Activated CD4-positive, CD25-positive, alpha-beta regulatory T cell treated with anti-CD3 and anti-CD28 coated beads, Interleukin-2, amount 50 U/mL, for 24 hours (primary cell): Measurements from ENCODE around the gene CCNK.

Experiments
- ATAC-seq, 2 donors: fragments of 150-1000 bp; cut with Tn5 transposase; one replicate each; pipeline ENCODE4 v1.10.0; 2021; ENCODE audit warnings: mild to moderate bottlenecking in 1 of 2, moderate library complexity in 1 of 2

CCNK gene

DNA sequence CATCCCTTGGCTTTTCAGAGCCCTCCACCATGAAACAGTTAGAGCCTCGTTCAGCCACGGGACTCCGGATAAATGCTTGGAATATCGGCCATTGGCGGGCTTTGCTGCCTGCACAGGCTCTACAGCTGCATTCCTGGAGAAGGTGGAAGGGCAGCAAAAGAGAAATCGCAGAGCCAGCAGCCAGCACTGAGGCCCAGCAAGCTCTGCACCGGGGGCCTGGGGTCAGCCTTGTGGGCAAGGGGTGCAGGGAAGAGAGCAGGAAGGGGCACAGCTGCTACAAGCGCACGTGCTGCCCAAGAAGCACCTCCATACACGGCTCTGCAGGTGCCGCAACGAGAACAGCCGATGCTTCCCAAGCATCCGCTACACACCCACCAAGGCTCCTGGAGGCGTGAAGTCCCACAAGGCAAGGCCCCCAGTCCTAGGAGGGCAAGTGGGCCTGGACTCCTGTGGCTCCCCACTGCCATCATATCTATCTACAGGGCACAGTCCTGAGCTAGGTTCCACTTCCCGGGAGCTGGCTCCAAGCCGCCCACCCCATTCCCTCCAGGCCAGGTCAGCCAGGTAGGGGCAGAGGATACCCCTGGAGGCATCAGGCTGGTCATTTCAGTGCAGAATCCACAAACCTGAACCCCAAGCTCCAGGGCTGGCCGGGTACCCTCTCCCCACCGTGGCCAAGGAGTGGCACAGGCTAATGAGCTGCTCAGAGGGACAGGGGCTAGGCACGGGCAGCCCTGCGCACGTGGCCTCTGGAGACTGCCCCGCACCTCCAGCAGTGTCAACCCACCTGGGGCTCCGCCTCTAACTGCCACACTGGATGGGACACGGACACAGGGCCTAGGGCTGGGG is 40.2 kb downstream of the CCNK start:
- ATAC-seq: no peak

- ATAC-seq: no peak
These were observed 40.8 kb downstream of the CCNK start for GRCh38 chr14:99522025-99522401.

- ATAC-seq: no peak
These were observed 41.3 kb downstream of the CCNK start for GRCh38 chr14:99522457-99522891.

DNA sequence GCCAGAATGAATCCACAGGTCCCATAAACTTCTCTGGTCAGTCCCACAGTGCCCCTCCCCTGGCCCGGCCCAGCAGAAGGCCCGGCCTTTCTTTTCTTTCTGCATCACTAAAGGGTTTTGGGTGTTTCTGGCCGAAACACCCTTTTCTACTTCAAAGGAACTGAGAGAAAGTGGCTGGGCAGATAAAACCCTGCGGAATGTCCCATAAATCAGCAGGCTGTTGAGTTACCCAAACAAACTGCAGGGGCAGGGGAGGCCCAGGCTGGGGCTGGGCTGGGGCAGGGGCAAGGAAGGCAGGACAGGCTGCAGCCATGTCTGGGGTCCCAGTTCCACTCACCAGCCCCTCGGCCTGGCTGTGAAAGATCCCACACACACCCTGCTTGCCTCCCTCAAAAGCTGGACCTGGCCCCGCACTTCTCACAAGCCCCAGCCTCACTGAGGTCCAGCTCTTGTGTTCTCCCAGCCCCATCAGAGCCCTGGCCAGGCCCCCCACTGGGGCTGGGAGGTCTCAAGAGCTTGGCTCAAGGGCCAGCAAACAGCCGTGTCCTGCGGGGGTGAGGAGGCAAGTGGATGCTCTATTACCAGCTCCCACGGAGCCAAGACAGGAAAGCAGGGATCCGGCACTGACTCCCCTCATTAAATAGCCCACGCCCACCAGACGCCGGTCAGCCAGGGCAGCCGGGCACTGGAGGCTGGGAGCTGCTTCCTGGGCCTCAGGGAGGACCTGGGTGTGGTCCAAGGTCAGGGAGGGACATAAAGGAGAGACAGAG is 41.9 kb downstream of the CCNK start:
- ATAC-seq: no peak

GRCh38 chr14:99523704-99524055 is 42.5 kb downstream of the CCNK start:
- no peak for ATAC-seq

DNA sequence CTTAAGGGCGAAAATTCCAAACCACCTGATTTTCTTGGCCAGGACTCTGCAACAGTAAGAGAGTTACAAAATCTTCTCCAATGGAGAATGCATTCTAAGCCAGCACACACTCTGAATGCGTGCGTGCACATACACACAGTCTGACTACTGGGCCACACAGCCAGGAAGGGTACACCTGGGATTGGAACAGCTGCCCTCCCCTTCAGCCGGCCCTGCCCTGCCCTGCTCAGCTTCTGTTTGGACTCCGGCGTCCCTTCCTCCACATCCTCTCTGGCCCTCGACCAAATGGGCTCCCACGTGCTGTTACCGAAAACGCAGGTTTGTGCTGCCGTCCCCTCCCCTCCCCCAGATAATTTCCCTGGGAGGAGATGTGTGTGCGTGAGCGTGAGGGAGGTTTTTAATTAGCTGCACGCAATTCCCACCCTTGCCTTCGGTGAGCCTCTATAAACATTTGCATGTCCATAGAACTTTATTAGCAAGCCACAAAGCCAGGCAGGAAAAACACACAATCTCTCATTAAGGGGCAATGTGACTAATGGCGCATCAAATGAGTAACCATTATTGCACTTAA is 43.0 kb downstream of the CCNK start:
- ATAC-seq: no peak

DNA sequence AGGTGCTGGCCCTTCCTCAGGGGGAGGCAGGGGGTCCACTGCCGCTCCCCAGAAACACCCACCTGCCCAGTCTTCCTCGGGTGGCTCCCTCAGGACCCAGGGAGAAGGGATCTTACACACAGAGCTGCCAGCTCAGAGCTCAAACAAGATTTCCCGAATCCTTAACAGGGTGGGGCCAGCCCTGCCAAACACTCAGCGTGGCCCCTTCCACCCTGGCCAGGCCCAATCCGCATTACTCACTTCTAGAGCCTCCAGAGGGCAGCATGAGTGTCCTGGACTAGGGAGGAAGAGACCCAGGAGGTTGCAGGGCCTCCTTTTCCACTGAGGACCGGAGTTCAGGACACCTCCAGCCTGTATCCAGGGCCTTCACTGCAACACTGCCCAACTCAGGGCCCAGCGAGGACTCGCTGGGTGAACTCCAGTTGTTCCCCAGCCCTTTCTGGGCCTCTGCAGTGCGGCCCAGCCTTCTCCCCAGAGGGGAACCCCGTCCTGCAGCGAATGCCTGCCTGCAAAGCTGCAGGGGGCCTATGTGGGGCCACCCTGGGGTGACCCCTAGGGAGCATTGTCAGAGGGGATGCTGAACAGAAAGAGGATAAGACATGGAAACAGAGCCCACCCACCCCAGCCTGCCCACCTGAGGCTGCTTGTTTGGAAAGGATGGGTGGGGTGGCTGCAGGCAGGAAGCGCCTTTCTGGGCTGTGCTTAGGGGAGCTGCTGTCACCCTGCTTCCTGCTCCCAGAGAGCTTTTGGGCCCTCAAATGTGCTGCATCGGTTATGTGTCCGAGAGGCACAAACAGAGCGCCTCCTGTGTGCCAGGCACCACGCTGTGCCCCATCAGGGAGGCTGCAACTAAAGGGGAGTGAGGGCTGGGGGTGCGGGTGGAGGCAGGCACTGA is 43.8 kb downstream of the CCNK start:
- ATAC-seq: peak; percentile 21 to 26

DNA sequence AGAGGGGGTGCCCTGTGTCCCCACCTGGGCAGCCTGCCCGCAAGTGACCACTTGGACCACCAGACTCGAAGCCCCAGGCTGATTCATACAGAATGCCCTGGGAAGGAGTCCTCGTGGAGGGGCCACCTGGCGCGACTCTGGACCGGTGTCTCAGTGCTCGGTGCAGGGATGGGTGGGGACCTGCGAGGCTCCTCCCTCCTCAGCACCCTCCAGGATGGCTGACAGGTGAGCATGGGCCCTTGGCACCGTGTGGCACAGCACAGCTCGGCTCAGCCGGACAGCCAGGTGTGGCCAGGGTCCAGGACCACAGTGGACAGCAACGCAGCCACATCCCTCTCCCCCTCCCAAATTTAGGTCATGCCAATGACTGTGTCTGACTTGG is 44.5 kb downstream of the CCNK start:
- no peak for ATAC-seq

- ATAC-seq: no peak
These were observed 45.8 kb downstream of the CCNK start for GRCh38 chr14:99527026-99527425.

GRCh38 chr14:99527427-99528076 is 46.3 kb downstream of the CCNK start:
- ATAC-seq: no peak

DNA sequence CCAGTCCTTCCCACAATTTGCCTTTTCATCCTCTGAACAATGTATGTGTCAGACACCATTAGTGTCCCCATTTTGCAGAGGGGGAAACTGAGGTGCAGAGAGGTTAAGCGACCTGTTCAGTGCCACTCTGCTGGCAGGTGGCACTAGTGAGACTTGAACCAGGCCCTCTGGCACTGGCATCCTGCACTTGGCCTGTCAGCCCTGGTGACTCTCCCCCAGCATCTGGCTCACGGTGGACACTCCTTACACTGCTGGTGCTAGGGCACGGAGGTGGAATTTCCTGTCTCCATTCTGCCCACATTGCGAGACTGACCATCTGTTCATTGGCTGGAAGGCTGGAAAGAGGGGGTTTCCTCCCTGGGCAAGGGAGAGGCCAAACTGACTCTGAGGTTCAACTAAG is 48.7 kb downstream of the CCNK start:
- no peak for ATAC-seq

- no peak for ATAC-seq
These were observed 49.4 kb downstream of the CCNK start for GRCh38 chr14:99530407-99531155.

DNA sequence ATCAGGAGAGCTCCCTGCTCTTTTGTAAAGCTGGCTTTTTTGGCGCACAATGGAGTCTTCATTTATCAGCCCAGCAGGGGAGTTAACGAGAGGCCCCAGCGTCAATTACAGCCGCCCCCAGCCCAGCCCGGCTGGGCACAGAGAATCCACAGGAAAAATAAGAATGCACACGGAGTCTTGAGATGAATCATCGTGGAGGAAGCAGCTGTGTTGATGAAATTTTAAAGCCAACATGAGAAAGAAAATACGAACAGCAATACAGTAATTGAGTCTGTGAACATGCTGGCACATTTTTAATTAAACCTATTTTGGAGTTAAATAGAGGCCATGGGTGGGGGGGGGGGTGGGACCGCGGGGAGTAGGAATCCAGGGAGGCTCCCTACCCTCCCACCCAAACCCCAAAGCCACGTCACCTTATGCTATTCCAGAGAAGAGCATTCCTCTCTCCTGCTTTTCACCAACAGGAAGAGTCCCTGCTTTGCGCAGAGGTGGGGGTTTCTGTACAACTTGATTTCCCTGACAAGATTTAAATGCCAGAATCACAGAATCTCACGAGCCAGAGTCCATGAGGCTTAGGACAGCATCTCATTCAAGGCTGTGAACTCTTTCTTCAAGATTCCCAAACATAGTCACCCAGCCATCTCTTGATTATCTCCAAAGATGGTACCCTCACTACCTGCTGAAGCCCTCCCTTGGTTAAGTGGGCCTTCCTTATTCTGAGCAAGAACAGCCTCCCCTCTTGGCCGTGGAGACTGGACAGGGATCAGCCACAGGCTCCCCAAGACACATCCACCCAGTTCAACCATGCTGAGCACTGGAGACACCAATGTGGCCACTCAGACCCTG is 50.3 kb downstream of the CCNK start:
- no peak for ATAC-seq

DNA sequence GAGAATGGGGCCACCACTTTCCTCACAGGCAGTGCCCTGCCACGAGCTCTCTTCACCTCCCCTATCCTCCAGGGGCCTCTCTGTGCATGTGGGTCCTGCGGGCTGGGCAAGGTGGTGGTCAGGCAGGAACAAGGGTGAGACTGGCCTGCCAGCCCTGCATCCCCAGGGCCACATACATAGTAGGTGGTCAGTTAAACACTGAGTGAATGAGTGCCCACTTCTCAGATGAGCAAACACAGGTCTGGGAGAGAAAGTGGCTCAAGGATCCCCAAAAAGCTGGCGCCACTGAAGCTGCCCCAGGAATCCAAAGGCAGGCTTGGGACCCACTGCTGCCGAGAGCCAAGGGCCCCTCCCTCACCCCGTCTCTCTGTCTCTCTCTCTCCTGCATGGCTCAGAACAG is 51.1 kb downstream of the CCNK start:
- no peak for ATAC-seq

- ATAC-seq: no peak
These were observed 53.1 kb downstream of the CCNK start for GRCh38 chr14:99534333-99534732.

GRCh38 chr14:99534863-99535262 is 53.7 kb downstream of the CCNK start:
- no peak for ATAC-seq

GRCh38 chr14:99535448-99535847 is 54.2 kb downstream of the CCNK start:
- ATAC-seq: no peak

GRCh38 chr14:99535908-99536778 is 54.9 kb downstream of the CCNK start:
- no peak for ATAC-seq

- no peak for ATAC-seq
These were observed 56.2 kb downstream of the CCNK start for GRCh38 chr14:99537399-99537798.

DNA sequence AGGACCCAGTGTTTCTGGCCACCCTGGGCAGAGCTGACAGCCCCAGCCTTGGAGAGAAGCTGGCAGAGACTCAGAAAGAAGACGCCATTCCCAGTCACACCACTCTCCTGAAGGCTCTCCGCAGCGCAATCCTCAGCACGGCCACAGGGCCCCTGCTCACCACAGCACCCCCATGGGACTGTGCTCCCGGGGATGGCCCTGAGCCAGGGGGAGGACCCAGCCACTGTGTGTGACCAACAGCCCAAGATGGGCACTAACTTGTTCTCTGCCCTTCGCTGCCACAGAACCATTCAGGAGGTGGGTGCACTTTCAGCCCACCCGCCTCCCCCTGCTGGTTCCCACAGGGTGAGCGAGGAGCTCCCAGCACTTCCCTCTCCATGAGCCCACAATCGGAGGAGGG is 57.1 kb downstream of the CCNK start:
- no peak for ATAC-seq
